Measurements from ENCODE around the gene CALHM3.

GRCh38 chr10:103501186-103501585 lies 22.1 kb upstream of the CALHM3 start:
- TF ChIP-seq CTCF (conservative IDR thresholded peaks at IDR 0.05; ENCODE audit: low read length) (no peak), EZH2phosphoT487 (IDR thresholded peaks at IDR 0.05; ENCODE audit: borderline replicate concordance, low read depth, low read length) (no peak)
